Choroid plexus epithelial cell (primary cell): ENCODE data around the gene SMG1.
"Not testable (repeated sequence)": the region's sequence is repeated elsewhere in the genome, so short reads cannot be mapped to it uniquely, and the experiment has no call there.

Experiments used
- DNase-seq: peaks from one replicate; pipeline ENCODE4 v3.0.0-alpha.2; 2010; ENCODE audit warnings: low read depth
- H3K4me3 ChIP-seq: 2 replicates; pipeline ENCODE4 v1.5.1; 2011; ENCODE audit warnings: low read depth, mild to moderate bottlenecking, control low read depth, low read length, moderate library complexity
- CTCF ChIP-seq: conservative IDR thresholded peaks from 2 replicates; pipeline ENCODE4 v1.5.1; 2011; ENCODE audit warnings: low read depth, mild to moderate bottlenecking, control low read depth, inconsistent platforms, low read length, moderate library complexity

The SMG1 gene

GRCh38 chr16:18788828-18789514, 137.2 kb downstream of the SMG1 start:
- DNase-seq: peak; percentile 25
- peak overlapping the region; percentile 100 for H3K4me3 ChIP-seq

GRCh38 chr16:18784917-18785623, 141.1 kb downstream of the SMG1 start:
- H3K4me3 ChIP-seq: no peak overlapping the region
- DNase-seq: no peak

More at GRCh38 chr16:18788828-18789514, 137.2 kb downstream of the SMG1 start:
- no peak for TF ChIP-seq CTCF

GRCh38 chr16:18783430-18784341, 142.5 kb downstream of the SMG1 start:
- DNase-seq: no peak
- no peak for TF ChIP-seq CTCF

More at GRCh38 chr16:18784917-18785623, 141.1 kb downstream of the SMG1 start:
- no peak for TF ChIP-seq CTCF

GRCh38 chr16:18782697-18783429, 143.3 kb downstream of the SMG1 start:
- no peak overlapping the region for H3K4me3 ChIP-seq
- DNase-seq: no peak
- no peak for TF ChIP-seq CTCF

More at GRCh38 chr16:18783430-18784341, 142.5 kb downstream of the SMG1 start:
- no peak overlapping the region for H3K4me3 ChIP-seq

- not testable (repeated sequence) for H3K4me3 ChIP-seq, DNase-seq
These were observed 145.0 kb downstream of the SMG1 start for GRCh38 chr16:18781232-18781631.

GRCh38 chr16:18780460-18781026, 145.7 kb downstream of the SMG1 start:
- H3K4me3 ChIP-seq, DNase-seq: not testable (repeated sequence)

GRCh38 chr16:18777664-18778063, 148.5 kb downstream of the SMG1 start:
- not testable (repeated sequence) for DNase-seq, H3K4me3 ChIP-seq

GRCh38 chr16:18776334-18776733, 149.9 kb downstream of the SMG1 start:
- not testable (repeated sequence) for DNase-seq, H3K4me3 ChIP-seq

- not testable (repeated sequence) for DNase-seq, H3K4me3 ChIP-seq
These were observed 151.6 kb downstream of the SMG1 start for GRCh38 chr16:18774651-18775050.

- DNase-seq, H3K4me3 ChIP-seq: not testable (repeated sequence)
These were observed 154.0 kb downstream of the SMG1 start for GRCh38 chr16:18772171-18772570.

- H3K4me3 ChIP-seq, DNase-seq: not testable (repeated sequence)
These were observed 155.8 kb downstream of the SMG1 start for GRCh38 chr16:18770336-18770962.

GRCh38 chr16:18767217-18767616, 159.0 kb downstream of the SMG1 start:
- not testable (repeated sequence) for DNase-seq, H3K4me3 ChIP-seq
